DOHH2 (cell line): ENCODE results near the gene FNDC5.

Experiments used
- H3F3A ChIP-seq: fragments of 200-600 bp; sonication (generic), shearing (Covaris generic); 2 replicates; pipeline ENCODE4 v1.6.0; 2016; ENCODE audit warnings: antibody characterized with exemption, mild to moderate bottlenecking; ENCODE audit not compliant: control insufficient read depth, insufficient read depth
- H3K27ac ChIP-seq: fragments of 200-600 bp; sonication (generic); 2 replicates; pipeline ENCODE4 v1.5.1; 2014; ENCODE audit warnings: low read depth, mild to moderate bottlenecking, low read length, moderate library complexity
- H3K27me3 ChIP-seq: fragments of 200-600 bp; sonication (generic); 2 replicates; pipeline ENCODE4 v1.6.1; 2014; ENCODE audit warnings: mild to moderate bottlenecking, low read length, mixed read lengths; ENCODE audit not compliant: control insufficient read depth
- H3K36me3 ChIP-seq: fragments of 200-600 bp; sonication (generic); 2 replicates; pipeline ENCODE4 v1.6.1; 2014; ENCODE audit warnings: mild to moderate bottlenecking, low read length, moderate library complexity, mixed read lengths; ENCODE audit not compliant: control insufficient read depth
- H3K4me1 ChIP-seq: fragments of 200-600 bp; sonication (generic); 2 replicates; pipeline ENCODE4 v1.6.1; 2014; ENCODE audit warnings: mild to moderate bottlenecking, low read length, mixed read lengths; ENCODE audit not compliant: control insufficient read depth
- H3K4me2 ChIP-seq: fragments of 200-600 bp; sonication (generic); 2 replicates; pipeline ENCODE4 v1.6.0; 2014; ENCODE audit warnings: mild to moderate bottlenecking, low read length, moderate library complexity
- H3K4me3 ChIP-seq: fragments of 200-600 bp; sonication (generic); 2 replicates; pipeline ENCODE4 v1.5.1; 2014; ENCODE audit warnings: mild to moderate bottlenecking, low read length, mixed read lengths
- H3K79me2 ChIP-seq: fragments of 200-600 bp; sonication (generic); 2 replicates; pipeline ENCODE4 v1.6.1; 2014; ENCODE audit warnings: mild to moderate bottlenecking, low read length, mixed read lengths; ENCODE audit not compliant: control insufficient read depth
- H3K9me2 ChIP-seq: fragments of 200-600 bp; sonication (generic); replicated peaks from 2 replicates; pipeline ENCODE4 v1.6.1; 2014; ENCODE audit warnings: mild to moderate bottlenecking, low read length, mixed read lengths; ENCODE audit not compliant: control insufficient read depth
- H3K9me3 ChIP-seq: fragments of 200-600 bp; sonication (generic); 2 replicates; pipeline ENCODE4 v1.6.1; 2014; ENCODE audit warnings: antibody characterized with exemption, low read length, mixed read lengths; ENCODE audit not compliant: control insufficient read depth, insufficient read depth
- H4K20me1 ChIP-seq: fragments of 200-600 bp; sonication (generic); 2 replicates; pipeline ENCODE4 v1.6.0; 2014; ENCODE audit warnings: low read depth, mild to moderate bottlenecking, antibody characterized with exemption, low read length, moderate library complexity; ENCODE audit not compliant: control insufficient read depth, insufficient read depth
- EZH2phosphoT487 ChIP-seq: fragments of 200-600 bp; sonication (generic); IDR thresholded peaks from 2 replicates; pipeline ENCODE4 v1.6.1; 2017; ENCODE audit warnings: borderline replicate concordance, mild to moderate bottlenecking, antibody characterized with exemption, low read length, moderate library complexity, mixed read lengths
- TF ChIP-seq, protein P1 (sequence below): fragments of 200-600 bp; sonication (generic); IDR thresholded peaks from one replicate; pipeline ENCODE4 v1.5.1; 2014; ENCODE audit warnings: antibody characterized with exemption, mild to moderate bottlenecking, low read depth, low read length; ENCODE audit not compliant: poor library complexity, severe bottlenecking

Gene FNDC5

DNA sequence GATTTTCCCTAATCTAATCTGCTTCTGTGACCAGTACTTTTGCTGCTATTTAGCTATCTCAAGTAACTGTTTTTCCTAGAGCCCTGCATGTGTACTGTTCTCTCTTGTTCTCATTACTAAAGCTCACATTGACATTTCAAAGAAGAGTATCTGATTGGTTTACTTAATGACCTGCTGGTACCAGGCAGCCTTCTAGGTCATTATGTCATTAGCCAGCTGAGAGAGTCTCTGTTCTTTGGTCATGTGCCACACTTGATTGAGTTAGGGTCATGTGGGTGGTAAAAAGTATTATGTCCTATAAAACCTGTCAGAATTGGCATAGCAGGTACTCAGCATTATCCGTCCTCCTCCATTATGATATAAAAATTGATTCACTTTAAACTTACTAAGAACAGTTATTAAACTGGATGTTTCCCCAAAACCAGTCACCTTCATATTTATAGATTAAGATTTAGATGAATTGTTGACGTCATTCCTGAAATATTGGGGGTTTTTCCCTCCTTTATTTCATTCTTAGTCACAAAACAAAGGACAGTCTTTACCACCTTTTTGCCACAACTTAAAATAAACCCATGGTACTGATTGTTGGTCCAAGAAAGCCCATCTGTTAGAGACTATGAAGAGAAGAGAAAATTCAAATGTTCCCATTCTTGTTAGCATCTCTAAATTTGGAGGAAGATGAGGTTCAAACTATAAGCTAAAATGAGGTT, 22.2 kb downstream of the FNDC5 start:
- no peaks in the 10 kb centered on the region for H3F3A ChIP-seq
- no peaks in the 10 kb centered on the region for H3K4me1 ChIP-seq
- no peak overlapping the region for H3K4me3 ChIP-seq
- no peak overlapping the region for H3K27ac ChIP-seq
- no peaks in the 10 kb centered on the region for H3K79me2 ChIP-seq
- no peaks in the 10 kb centered on the region for H4K20me1 ChIP-seq
- no peaks in the 10 kb centered on the region for H3K9me3 ChIP-seq
- H3K4me2 ChIP-seq, result no peak overlapping the region
- no peak for TF ChIP-seq EZH2phosphoT487
- TF ChIP-seq, protein P1, sequence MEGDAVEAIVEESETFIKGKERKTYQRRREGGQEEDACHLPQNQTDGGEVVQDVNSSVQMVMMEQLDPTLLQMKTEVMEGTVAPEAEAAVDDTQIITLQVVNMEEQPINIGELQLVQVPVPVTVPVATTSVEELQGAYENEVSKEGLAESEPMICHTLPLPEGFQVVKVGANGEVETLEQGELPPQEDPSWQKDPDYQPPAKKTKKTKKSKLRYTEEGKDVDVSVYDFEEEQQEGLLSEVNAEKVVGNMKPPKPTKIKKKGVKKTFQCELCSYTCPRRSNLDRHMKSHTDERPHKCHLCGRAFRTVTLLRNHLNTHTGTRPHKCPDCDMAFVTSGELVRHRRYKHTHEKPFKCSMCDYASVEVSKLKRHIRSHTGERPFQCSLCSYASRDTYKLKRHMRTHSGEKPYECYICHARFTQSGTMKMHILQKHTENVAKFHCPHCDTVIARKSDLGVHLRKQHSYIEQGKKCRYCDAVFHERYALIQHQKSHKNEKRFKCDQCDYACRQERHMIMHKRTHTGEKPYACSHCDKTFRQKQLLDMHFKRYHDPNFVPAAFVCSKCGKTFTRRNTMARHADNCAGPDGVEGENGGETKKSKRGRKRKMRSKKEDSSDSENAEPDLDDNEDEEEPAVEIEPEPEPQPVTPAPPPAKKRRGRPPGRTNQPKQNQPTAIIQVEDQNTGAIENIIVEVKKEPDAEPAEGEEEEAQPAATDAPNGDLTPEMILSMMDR, result no peak
- no peaks in the 10 kb centered on the region for H3K27me3 ChIP-seq
- no peaks in the 10 kb centered on the region for H3K9me2 ChIP-seq
- peaks cover 28% of the 10 kb centered on the region for H3K36me3 ChIP-seq

DNA sequence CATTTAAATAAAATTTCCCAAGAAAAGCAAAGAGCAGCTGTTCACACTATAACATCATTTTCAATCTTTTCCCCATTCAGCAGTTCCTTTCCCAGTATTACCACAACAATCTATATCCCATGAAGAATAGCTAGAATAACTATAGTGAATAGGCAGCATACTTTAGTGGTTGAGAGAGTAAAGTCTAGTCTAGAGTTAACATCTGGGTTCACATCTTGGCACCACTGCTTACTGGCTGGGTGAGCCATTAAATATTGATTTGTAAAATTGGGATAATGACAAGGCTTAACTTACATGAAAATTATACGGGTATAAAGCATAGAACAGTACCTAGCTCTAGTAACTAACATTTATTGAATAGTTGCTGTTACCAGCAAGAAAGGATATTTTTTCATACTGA, 38.8 kb downstream of the FNDC5 start:
- Histone ChIP-seq H3K9me2 (no peaks in the 10 kb centered on the region), H3K4me3 (no peak overlapping the region), H3K79me2 (peaks cover 3% of the 10 kb centered on the region; the same call in 1 of the 2 replicates), H3K4me2 (no peak overlapping the region), H3K27me3 (no peaks in the 10 kb centered on the region), H3K36me3 (peaks cover 90% of the 10 kb centered on the region), H3K4me1 (no peaks in the 10 kb centered on the region), H4K20me1 (no peaks in the 10 kb centered on the region), H3F3A (no peaks in the 10 kb centered on the region), H3K27ac (no peak overlapping the region), H3K9me3 (no peaks in the 10 kb centered on the region)
- TF ChIP-seq, protein P1, result no peak
- no peak for TF ChIP-seq EZH2phosphoT487

DNA sequence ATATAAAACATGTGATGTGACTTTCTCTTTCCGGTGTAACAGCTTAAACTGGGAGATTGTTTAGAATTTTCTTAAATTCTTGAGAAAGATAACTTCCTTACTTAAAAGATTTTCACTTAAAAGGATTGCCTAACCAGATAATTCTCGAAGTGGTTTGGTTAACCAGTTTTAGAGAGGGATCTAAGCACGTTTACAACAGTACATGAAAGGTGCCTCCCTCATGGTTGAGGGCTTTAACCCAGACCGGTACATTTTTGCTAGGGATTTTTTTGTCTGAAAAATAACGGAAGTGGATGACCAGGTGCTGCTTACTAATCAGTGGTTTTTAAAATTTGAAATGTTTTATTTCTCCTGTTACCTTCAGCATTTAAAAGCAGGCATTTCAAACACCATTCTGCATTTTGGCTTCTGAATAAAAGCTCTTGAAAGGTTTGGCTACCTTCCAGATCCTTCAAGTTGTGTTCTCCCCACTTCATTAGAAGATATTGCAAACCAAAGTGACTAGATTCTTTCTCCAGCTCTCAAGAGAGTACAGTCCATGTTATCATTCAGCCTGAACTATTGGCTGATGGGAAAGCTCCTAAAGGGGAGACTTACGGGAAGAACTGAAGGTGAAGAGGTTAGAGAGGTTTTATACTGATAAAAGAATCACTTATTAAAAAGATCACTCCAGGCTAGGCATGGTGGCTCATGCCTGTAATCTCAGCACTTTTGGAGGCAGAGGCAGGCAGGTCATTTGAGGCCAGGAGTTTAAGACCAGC, 40.4 kb downstream of the FNDC5 start:
- H3K79me2 ChIP-seq, result peaks cover 11% of the 10 kb centered on the region
- no peaks in the 10 kb centered on the region for H3K4me1 ChIP-seq
- no peaks in the 10 kb centered on the region for H3K27me3 ChIP-seq
- H4K20me1 ChIP-seq, result no peaks in the 10 kb centered on the region
- H3K36me3 ChIP-seq, result peaks cover 92% of the 10 kb centered on the region
- H3K4me2 ChIP-seq, result no peak overlapping the region
- no peak overlapping the region for H3K27ac ChIP-seq
- no peaks in the 10 kb centered on the region for H3K9me2 ChIP-seq
- no peaks in the 10 kb centered on the region for H3F3A ChIP-seq
- H3K4me3 ChIP-seq, result no peak overlapping the region
- TF ChIP-seq EZH2phosphoT487, result no peak
- TF ChIP-seq, protein P1, result no peak
- H3K9me3 ChIP-seq, result no peaks in the 10 kb centered on the region
